KMS-11 (cell line): Measurements from ENCODE around the gene PRKX.
"Not testable (repeated sequence)": the region's sequence is repeated elsewhere in the genome, so short reads cannot be mapped to it uniquely, and the experiment has no call there.

Experiments used
- H2AFZ ChIP-seq: fragments of 200-600 bp; sonication (generic); 2 replicates; pipeline ENCODE4 v1.6.1; 2016; ENCODE audit warnings: antibody characterized with exemption, mixed run types, low read depth
- H3K27ac ChIP-seq: fragments of 200-600 bp; sonication (generic); 2 replicates; pipeline ENCODE4 v1.6.1; 2016; ENCODE audit warnings: mild to moderate bottlenecking, mixed run types
- H3K27me3 ChIP-seq: fragments of 200-600 bp; sonication (generic); 2 replicates; pipeline ENCODE4 v1.6.1; 2017; ENCODE audit warnings: mild to moderate bottlenecking, low read depth, mixed run types, moderate library complexity; ENCODE audit not compliant: insufficient read depth
- H3K36me3 ChIP-seq: fragments of 200-600 bp; sonication (generic); 2 replicates; pipeline ENCODE4 v1.6.1; 2017; ENCODE audit warnings: mild to moderate bottlenecking, mixed run types; ENCODE audit not compliant: insufficient read depth
- H3K4me1 ChIP-seq: fragments of 200-600 bp; sonication (generic); 2 replicates; pipeline ENCODE4 v1.6.1; 2016; ENCODE audit warnings: mild to moderate bottlenecking, low read depth, mixed run types; ENCODE audit not compliant: poor library complexity, severe bottlenecking
- H3K4me2 ChIP-seq: fragments of 200-600 bp; sonication (generic); 2 replicates; pipeline ENCODE4 v1.7.0; 2016; ENCODE audit warnings: mild to moderate bottlenecking, mixed run types
- H3K4me3 ChIP-seq: fragments of 200-600 bp; sonication (generic); IDR thresholded peaks from 2 replicates; pipeline ENCODE4 v1.6.1; 2017; ENCODE audit warnings: low read depth, low read length, mixed read lengths; ENCODE audit not compliant: insufficient read depth
- H3K79me2 ChIP-seq: fragments of 200-600 bp; sonication (generic); 2 replicates; pipeline ENCODE4 v1.6.1; 2016; ENCODE audit warnings: low read depth, mixed run types; ENCODE audit not compliant: insufficient read depth
- H3K9ac ChIP-seq: fragments of 200-600 bp; sonication (generic); 2 replicates; pipeline ENCODE4 v1.6.1; 2016; ENCODE audit warnings: mild to moderate bottlenecking, mixed run types
- H4K20me1 ChIP-seq: fragments of 200-600 bp; sonication (generic); 2 replicates; pipeline ENCODE4 v1.6.1; 2016; ENCODE audit warnings: mild to moderate bottlenecking, mixed run types; ENCODE audit not compliant: insufficient read depth
- TF ChIP-seq, protein P1 (sequence below): fragments of 200-600 bp; sonication (generic); conservative IDR thresholded peaks from 2 replicates; pipeline ENCODE4 v1.6.1; 2017; ENCODE audit warnings: low read depth, mild to moderate bottlenecking, antibody characterized with exemption, low read length, moderate library complexity, mixed read lengths

Gene PRKX

DNA sequence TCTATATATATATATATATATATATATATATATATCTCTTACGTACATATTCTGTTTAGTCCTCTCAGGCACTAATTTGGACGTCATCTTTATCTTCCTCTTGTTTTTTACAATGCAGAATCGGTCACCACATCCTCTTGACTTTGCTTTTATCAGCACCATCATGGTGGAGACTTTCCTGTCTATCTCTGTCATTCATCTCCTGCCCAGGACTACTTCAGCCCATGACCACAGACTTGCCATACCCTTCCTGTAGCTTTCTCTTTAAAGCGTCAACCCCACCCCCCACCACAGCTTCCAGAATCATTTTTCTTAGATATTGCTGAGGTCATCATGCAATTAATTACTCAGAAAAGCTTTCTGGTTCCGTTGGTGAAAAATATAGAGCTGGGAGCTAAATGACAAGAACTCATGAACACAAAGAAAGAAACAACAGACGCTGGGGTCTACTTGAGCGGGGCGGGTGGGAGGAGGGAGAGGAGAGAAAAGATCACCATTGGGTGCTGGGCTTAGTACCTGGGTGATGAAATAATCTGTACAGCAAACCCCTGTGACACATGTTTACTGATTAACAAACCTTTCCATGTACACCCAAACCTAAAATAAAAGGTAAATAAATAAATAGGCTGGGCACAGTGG lies 30.5 kb upstream of the PRKX start:
- Histone ChIP-seq H3K27ac (no peak overlapping the region), H3K27me3 (no peaks in the 10 kb centered on the region), H3K4me2 (no peak overlapping the region), H2AFZ (no peak overlapping the region), H3K79me2 (no peaks in the 10 kb centered on the region), H3K36me3 (no peaks in the 10 kb centered on the region), H3K9ac (no peak overlapping the region), H4K20me1 (no peaks in the 10 kb centered on the region), H3K4me3 (no peak overlapping the region), H3K4me1 (no peaks in the 10 kb centered on the region)
- TF ChIP-seq, protein P1, sequence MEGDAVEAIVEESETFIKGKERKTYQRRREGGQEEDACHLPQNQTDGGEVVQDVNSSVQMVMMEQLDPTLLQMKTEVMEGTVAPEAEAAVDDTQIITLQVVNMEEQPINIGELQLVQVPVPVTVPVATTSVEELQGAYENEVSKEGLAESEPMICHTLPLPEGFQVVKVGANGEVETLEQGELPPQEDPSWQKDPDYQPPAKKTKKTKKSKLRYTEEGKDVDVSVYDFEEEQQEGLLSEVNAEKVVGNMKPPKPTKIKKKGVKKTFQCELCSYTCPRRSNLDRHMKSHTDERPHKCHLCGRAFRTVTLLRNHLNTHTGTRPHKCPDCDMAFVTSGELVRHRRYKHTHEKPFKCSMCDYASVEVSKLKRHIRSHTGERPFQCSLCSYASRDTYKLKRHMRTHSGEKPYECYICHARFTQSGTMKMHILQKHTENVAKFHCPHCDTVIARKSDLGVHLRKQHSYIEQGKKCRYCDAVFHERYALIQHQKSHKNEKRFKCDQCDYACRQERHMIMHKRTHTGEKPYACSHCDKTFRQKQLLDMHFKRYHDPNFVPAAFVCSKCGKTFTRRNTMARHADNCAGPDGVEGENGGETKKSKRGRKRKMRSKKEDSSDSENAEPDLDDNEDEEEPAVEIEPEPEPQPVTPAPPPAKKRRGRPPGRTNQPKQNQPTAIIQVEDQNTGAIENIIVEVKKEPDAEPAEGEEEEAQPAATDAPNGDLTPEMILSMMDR: no peak

DNA sequence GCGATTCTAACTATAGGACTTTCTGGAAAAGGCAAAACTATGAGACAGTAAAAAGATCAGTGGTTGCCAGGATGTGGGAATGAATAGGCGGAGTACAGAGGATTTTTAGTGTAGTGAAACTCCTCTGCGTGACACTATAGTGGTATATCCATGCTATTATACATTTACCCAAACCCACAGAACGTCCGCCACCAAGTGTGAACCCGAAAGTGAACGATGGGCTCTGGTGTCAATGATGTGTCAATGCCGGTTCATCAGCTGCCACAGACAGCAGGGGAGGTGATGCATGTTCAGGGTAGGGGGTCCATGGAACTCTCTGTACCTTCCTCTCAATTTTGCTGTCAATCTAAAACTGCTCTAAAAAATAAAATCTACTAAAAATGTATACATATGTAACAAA lies 27.5 kb upstream of the PRKX start:
- not testable (repeated sequence) for H3K27ac ChIP-seq, H3K9ac ChIP-seq, H3K36me3 ChIP-seq, H3K27me3 ChIP-seq, H3K79me2 ChIP-seq, H3K4me2 ChIP-seq, H3K4me3 ChIP-seq, H3K4me1 ChIP-seq, H4K20me1 ChIP-seq, H2AFZ ChIP-seq

DNA sequence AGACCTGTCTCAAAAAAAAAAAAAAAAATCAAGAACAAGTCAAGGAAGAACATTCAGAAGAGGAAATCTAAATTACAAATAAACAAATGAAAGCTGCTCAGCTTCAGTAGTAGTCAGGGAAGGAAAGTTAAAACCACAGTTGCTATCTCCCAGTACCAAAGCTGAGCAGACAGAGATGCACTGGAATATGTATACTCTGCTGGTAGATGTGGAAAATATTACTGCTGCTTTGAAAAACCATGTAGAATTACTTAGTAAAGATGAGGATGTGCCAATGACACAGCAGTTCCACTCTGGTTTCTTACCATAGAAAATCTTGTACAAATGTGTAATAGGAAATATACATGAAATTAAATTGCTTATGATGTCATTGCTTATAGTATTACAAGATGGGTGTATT lies 25.1 kb upstream of the PRKX start:
- Histone ChIP-seq H3K36me3 (no peaks in the 10 kb centered on the region), H3K27me3 (no peaks in the 10 kb centered on the region), H4K20me1 (no peaks in the 10 kb centered on the region), H3K4me1 (no peaks in the 10 kb centered on the region), H2AFZ (no peak overlapping the region), H3K4me3 (no peak overlapping the region), H3K79me2 (no peaks in the 10 kb centered on the region), H3K27ac (no peak overlapping the region), H3K4me2 (no peak overlapping the region), H3K9ac (no peak overlapping the region)
- TF ChIP-seq, protein P1: no peak

DNA sequence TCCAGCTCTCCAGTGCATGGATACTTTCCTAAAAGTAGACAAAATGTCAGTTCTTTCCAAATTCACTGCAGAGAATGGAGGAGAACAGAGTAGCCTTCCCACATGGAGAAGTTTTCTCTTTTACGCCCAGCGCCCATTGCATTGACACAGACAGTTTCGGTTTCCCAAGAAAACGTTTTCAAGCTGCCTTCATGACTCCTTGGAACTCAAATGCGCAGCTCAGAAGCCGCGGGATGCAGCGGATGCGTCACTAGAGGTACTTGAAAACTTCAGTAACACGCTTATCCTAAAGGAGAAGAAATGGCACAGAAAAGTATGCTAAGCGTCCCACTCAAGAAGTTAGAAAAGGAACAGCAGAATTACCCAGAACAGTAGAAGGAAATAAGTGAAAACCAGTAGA lies 23.1 kb upstream of the PRKX start:
- H3K4me2 ChIP-seq, H3K27ac ChIP-seq, H3K36me3 ChIP-seq, H4K20me1 ChIP-seq, H3K4me1 ChIP-seq, H3K79me2 ChIP-seq, H3K4me3 ChIP-seq, H3K27me3 ChIP-seq, H2AFZ ChIP-seq, H3K9ac ChIP-seq: not testable (repeated sequence)

DNA sequence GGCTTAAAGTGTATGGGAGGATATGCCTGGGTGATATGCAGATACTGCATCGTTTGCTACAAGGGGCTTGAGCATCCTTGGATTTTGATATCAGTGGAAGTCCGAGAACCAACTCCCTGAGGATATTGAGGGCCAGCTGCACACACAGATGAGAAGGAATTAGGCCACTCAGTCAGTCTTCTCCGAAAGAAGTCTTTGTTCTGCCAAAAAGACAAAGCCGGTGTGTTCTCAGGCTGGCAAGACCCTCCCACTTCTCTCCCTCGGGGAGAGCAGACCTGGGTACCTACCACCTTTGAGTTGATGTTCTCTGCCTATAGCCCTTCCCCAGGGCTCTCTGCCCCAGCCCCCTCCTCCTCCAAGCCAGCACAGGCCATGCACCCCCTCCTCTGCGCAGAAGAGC lies 22.4 kb upstream of the PRKX start:
- H3K4me3 ChIP-seq, H3K27me3 ChIP-seq, H3K36me3 ChIP-seq, H3K27ac ChIP-seq, H3K9ac ChIP-seq, H4K20me1 ChIP-seq, H3K4me1 ChIP-seq, H2AFZ ChIP-seq, H3K4me2 ChIP-seq, H3K79me2 ChIP-seq: not testable (repeated sequence)

DNA sequence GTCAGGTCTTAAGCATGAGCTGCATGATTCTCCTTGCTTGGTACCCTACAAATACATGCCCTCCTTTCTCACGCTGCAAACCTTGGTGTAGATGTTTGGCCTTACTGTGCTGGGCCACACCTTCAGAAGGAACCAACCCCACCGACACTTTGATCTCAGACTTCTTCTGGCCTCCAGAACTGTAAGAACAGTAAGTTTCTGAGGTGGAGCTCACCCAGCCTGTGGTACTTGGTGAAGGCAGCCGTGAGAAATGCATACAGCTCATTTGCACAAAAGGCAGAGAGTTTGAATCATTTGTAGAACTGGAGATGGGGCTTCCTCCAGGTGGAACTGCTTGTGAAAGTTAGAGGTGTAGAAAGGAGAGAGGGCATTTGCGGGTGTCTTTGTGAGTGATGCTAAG lies 21.0 kb upstream of the PRKX start:
- H3K4me2 ChIP-seq: not testable (repeated sequence)

More for the DNA sequence above, 21.0 kb upstream of the PRKX start:
- H3K36me3 ChIP-seq, H3K79me2 ChIP-seq, H3K4me3 ChIP-seq, H4K20me1 ChIP-seq, H2AFZ ChIP-seq, H3K4me1 ChIP-seq, H3K27me3 ChIP-seq, H3K9ac ChIP-seq, H3K27ac ChIP-seq: not testable (repeated sequence)
